WTC11 (cell line): ENCODE results near the gene RFLNA. TPM values are rescaled to one million over a fixed set of nuclear protein-coding genes. Genes with fewer than 3 reads are reported as not detected.

Source experiments
- ATAC-seq: fragments of 200-7000 bp; cut with Tn5 transposase; 2 replicates; pipeline ENCODE4 v1.10.0; 2021; ENCODE audit warnings: mild to moderate bottlenecking, moderate library complexity
- CTCF ChIA-PET: fragments of 300-600 bp; sonication (Branson Sonifier 250); formaldehyde crosslinking; loops from one replicate; lab custom pipeline; 2021; ENCODE audit warnings: antibody characterized with exemption; lab: Charles Lee
- POLR2A ChIA-PET: fragments of 350-600 bp; sonication (Branson Sonifier 250); formaldehyde crosslinking; loops from one replicate; lab custom pipeline; 2021; ENCODE audit warnings: antibody characterized with exemption; lab: Charles Lee
- DNase-seq: peaks from one replicate; pipeline ENCODE4 v3.0.0; 2021; ENCODE audit warnings: low spot score
- H3K27ac Mint-ChIP-seq: 2 replicates; pipeline ENCODE4 v1.8.0; 2021; ENCODE audit warnings: mixed read lengths
- H3K27me3 Mint-ChIP-seq: 2 replicates; pipeline ENCODE4 v1.8.0; 2021; ENCODE audit warnings: low read depth, mild to moderate bottlenecking, moderate library complexity, mixed read lengths
- H3K36me3 Mint-ChIP-seq: 2 replicates; pipeline ENCODE4 v1.8.0; 2021; ENCODE audit warnings: mixed read lengths
- H3K4me1 Mint-ChIP-seq: 2 replicates; pipeline ENCODE4 v1.8.0; 2022; ENCODE audit warnings: mixed read lengths
- H3K4me3 Mint-ChIP-seq: 2 replicates; pipeline ENCODE4 v1.8.0; 2021; ENCODE audit warnings: mild to moderate bottlenecking, moderate library complexity, mixed read lengths
- H3K9me3 Mint-ChIP-seq: 2 replicates; pipeline ENCODE4 v1.8.0; 2021; ENCODE audit warnings: mixed read lengths
- AR ChIP-seq: fragments of 250-450 bp; sonication (Bioruptor Pico); IDR thresholded peaks from 2 replicates; pipeline ENCODE4 v1.9.0; 2021; ENCODE audit warnings: mild to moderate bottlenecking
- ARID4B ChIP-seq: sonication (generic); formaldehyde crosslinking; IDR thresholded peaks from 2 replicates; pipeline ENCODE4 v1.8.0; 2023; ENCODE audit warnings: missing genetic modification reagents, mild to moderate bottlenecking, borderline replicate concordance
- ATF6 ChIP-seq: sonication (generic); formaldehyde crosslinking; IDR thresholded peaks from 2 replicates; pipeline ENCODE4 v1.8.1; 2023; ENCODE audit warnings: mild to moderate bottlenecking, missing genetic modification reagents
- CREM ChIP-seq: sonication (generic); formaldehyde crosslinking; IDR thresholded peaks from 2 replicates; pipeline ENCODE4 v1.8.1; 2022; ENCODE audit warnings: mild to moderate bottlenecking, missing genetic modification reagents, moderate library complexity
- CTCF ChIP-seq: fragments of 200-600 bp; IDR thresholded peaks from 2 replicates; pipeline ENCODE4 v1.8.0; 2022; ENCODE audit warnings: antibody characterized with exemption
- ERG ChIP-seq: fragments of 250-450 bp; sonication (Bioruptor Pico); IDR thresholded peaks from 2 replicates; pipeline ENCODE4 v1.8.0; 2021; ENCODE audit warnings: mild to moderate bottlenecking
- FOXP4 ChIP-seq: sonication (generic); formaldehyde crosslinking; IDR thresholded peaks from 2 replicates; pipeline ENCODE4 v1.8.0; 2022; ENCODE audit warnings: mild to moderate bottlenecking, missing genetic modification reagents
- NFE2L1 ChIP-seq: sonication (generic); formaldehyde crosslinking; IDR thresholded peaks from 2 replicates; pipeline ENCODE4 v1.8.1; 2023; ENCODE audit warnings: missing genetic modification reagents
- NR2C2 ChIP-seq: sonication (generic); formaldehyde crosslinking; IDR thresholded peaks from 2 replicates; pipeline ENCODE4 v1.8.0; 2022; ENCODE audit warnings: mild to moderate bottlenecking, missing genetic modification reagents
- SMAD4 ChIP-seq: sonication (generic); formaldehyde crosslinking; IDR thresholded peaks from 2 replicates; pipeline ENCODE4 v1.8.0; 2022; ENCODE audit warnings: mild to moderate bottlenecking, missing genetic modification reagents
- TP53 ChIP-seq: sonication (generic); formaldehyde crosslinking; IDR thresholded peaks from 2 replicates; pipeline ENCODE4 v1.8.1; 2023; ENCODE audit warnings: mild to moderate bottlenecking, missing genetic modification reagents
- ZBTB21 ChIP-seq: sonication (generic); formaldehyde crosslinking; IDR thresholded peaks from 2 replicates; pipeline ENCODE4 v1.8.1; 2023; ENCODE audit warnings: mild to moderate bottlenecking, missing genetic modification reagents, borderline replicate concordance
- ZNF416 ChIP-seq: fragments of 250-450 bp; sonication (Bioruptor Pico); IDR thresholded peaks from 2 replicates; pipeline ENCODE4 v1.9.0; 2021; ENCODE audit warnings: mild to moderate bottlenecking, inconsistent platforms
- total RNA-seq: library from RNA; stranded (reverse); gene quantifications from 3 replicates; pipeline ENCODE4 v1.2.3, GENCODE V29; 2021

Gene RFLNA
- total RNA-seq, 1 experiment from 2014 or later: 6.3 TPM

GRCh38 chr12:124357616-124358015 is 62.7 kb downstream of the RFLNA start:
- DNase-seq: no peak
- H3K27ac Mint-ChIP-seq: peak overlapping the region; percentile 72
- no peaks in the 10 kb centered on the region for H3K9me3 Mint-ChIP-seq
- peaks cover 31% of the 10 kb centered on the region for H3K36me3 Mint-ChIP-seq
- no peak for ATAC-seq
- ChIA-PET CTCF (no interaction called here), POLR2A (no interaction called here)
- no peaks in the 10 kb centered on the region for H3K4me1 Mint-ChIP-seq
- H3K27me3 Mint-ChIP-seq: no peaks in the 10 kb centered on the region
- no peak overlapping the region for H3K4me3 Mint-ChIP-seq
- TF ChIP-seq FOXP4 (CRISPR knock-in tag) (no peak), AR (no peak)

- no peak for ATAC-seq
- DNase-seq: no peak
- Mint-ChIP-seq H3K27ac (no peak overlapping the region), H3K4me1 (no peaks in the 10 kb centered on the region), H3K36me3 (peaks cover 22% of the 10 kb centered on the region), H3K9me3 (no peaks in the 10 kb centered on the region), H3K27me3 (no peaks in the 10 kb centered on the region), H3K4me3 (no peak overlapping the region)
- ChIA-PET CTCF (no interaction called here), POLR2A (no interaction called here)
- TF ChIP-seq AR: no peak
- TF ChIP-seq SMAD4 (CRISPR knock-in tag): no peak
- no peak for TF ChIP-seq ZBTB21 (CRISPR knock-in tag)
- TF ChIP-seq ZNF416 (CRISPR knock-in tag): no peak
- TF ChIP-seq CREM: no peak
- no peak for TF ChIP-seq CTCF
- TF ChIP-seq NFE2L1: no peak
- no peak for TF ChIP-seq NR2C2 (CRISPR knock-in tag)
- TF ChIP-seq TP53 (CRISPR knock-in tag): no peak
- no peak for TF ChIP-seq ARID4B (CRISPR knock-in tag)
- no peak for TF ChIP-seq ATF6 (CRISPR knock-in tag)
- no peak for TF ChIP-seq FOXP4 (CRISPR knock-in tag)
- no peak for TF ChIP-seq ERG (CRISPR knock-in tag)
Measured at GRCh38 chr12:124358572-124358971, 63.7 kb downstream of the RFLNA start.
